BE2C (cell line): ENCODE results near the gene SCP2.
"Not testable (repeated sequence)": the region's sequence is repeated elsewhere in the genome, so short reads cannot be mapped to it uniquely, and the experiment has no call there.

Experiments
- DNase-seq: peaks from one replicate; pipeline ENCODE4 v3.0.0-alpha.2; 2020
- H3K27me3 ChIP-seq: fragments of 250-450 bp; sonication (Bioruptor Pico); 2 replicates; pipeline ENCODE4 v1.5.1; 2020; ENCODE audit warnings: mild to moderate bottlenecking
- H3K36me3 ChIP-seq: fragments of 250-450 bp; sonication (Bioruptor Pico); 2 replicates; pipeline ENCODE4 v1.5.1; 2020; ENCODE audit warnings: mild to moderate bottlenecking
- H3K4me1 ChIP-seq: fragments of 250-450 bp; sonication (Bioruptor Pico); 2 replicates; pipeline ENCODE4 v1.5.1; 2020
- H3K4me3 ChIP-seq: 2 replicates; pipeline ENCODE4 v1.5.1; 2011; ENCODE audit warnings: low read depth, low read length
- H3K9me3 ChIP-seq: fragments of 250-450 bp; sonication (Bioruptor Pico); 2 replicates; pipeline ENCODE4 v1.5.1; 2020
- CTCF ChIP-seq: IDR thresholded peaks from 2 replicates; pipeline ENCODE4 v1.5.1; 2012; ENCODE audit warnings: mild to moderate bottlenecking, low read depth, low read length

The SCP2 gene

GRCh38 chr1:53001128-53001527 is 74.1 kb downstream of the SCP2 start:
- no peak for DNase-seq
- Histone ChIP-seq H3K9me3 (no peaks in the 10 kb centered on the region), H3K4me3 (no peak overlapping the region), H3K27me3 (no peaks in the 10 kb centered on the region), H3K36me3 (no peaks in the 10 kb centered on the region), H3K4me1 (no peaks in the 10 kb centered on the region)
- TF ChIP-seq CTCF: no peak

- not testable (repeated sequence) for H3K27me3 ChIP-seq, H3K36me3 ChIP-seq, H3K9me3 ChIP-seq, H3K4me1 ChIP-seq, DNase-seq, H3K4me3 ChIP-seq
Measured at GRCh38 chr1:53006612-53007011, 79.5 kb downstream of the SCP2 start.

- H3K27me3 ChIP-seq, H3K36me3 ChIP-seq, H3K4me3 ChIP-seq, H3K9me3 ChIP-seq, DNase-seq, H3K4me1 ChIP-seq: not testable (repeated sequence)
Measured at GRCh38 chr1:53010247-53010646, 83.2 kb downstream of the SCP2 start.

- Histone ChIP-seq H3K27me3 (no peaks in the 10 kb centered on the region), H3K4me1 (no peaks in the 10 kb centered on the region)
- DNase-seq: no peak
Measured at GRCh38 chr1:53011175-53011574, 84.1 kb downstream of the SCP2 start.

GRCh38 chr1:53014791-53015507 is 87.9 kb downstream of the SCP2 start:
- TF ChIP-seq CTCF: no peak
- Histone ChIP-seq H3K27me3 (no peaks in the 10 kb centered on the region), H3K4me3 (peak overlapping the region; percentile 60), H3K36me3 (no peaks in the 10 kb centered on the region), H3K9me3 (no peaks in the 10 kb centered on the region), H3K4me1 (no peaks in the 10 kb centered on the region)
- peak; percentile 57 for DNase-seq

More at GRCh38 chr1:53011175-53011574, 84.1 kb downstream of the SCP2 start:
- H3K9me3 ChIP-seq: no peaks in the 10 kb centered on the region
- H3K36me3 ChIP-seq: no peaks in the 10 kb centered on the region
- no peak for TF ChIP-seq CTCF
- no peak overlapping the region for H3K4me3 ChIP-seq

- no peaks in the 10 kb centered on the region for H3K9me3 ChIP-seq
- no peaks in the 10 kb centered on the region for H3K27me3 ChIP-seq
- H3K4me3 ChIP-seq: peak overlapping the region; percentile 60
- H3K4me1 ChIP-seq: no peaks in the 10 kb centered on the region
- DNase-seq: no peak
- no peak for TF ChIP-seq CTCF
- H3K36me3 ChIP-seq: no peaks in the 10 kb centered on the region
Measured at GRCh38 chr1:53015508-53015860, 88.4 kb downstream of the SCP2 start.

GRCh38 chr1:53016705-53017104 is 89.6 kb downstream of the SCP2 start:
- Histone ChIP-seq H3K27me3 (no peaks in the 10 kb centered on the region), H3K36me3 (no peaks in the 10 kb centered on the region), H3K9me3 (no peaks in the 10 kb centered on the region), H3K4me3 (no peak overlapping the region), H3K4me1 (no peaks in the 10 kb centered on the region)
- no peak for DNase-seq
- no peak for TF ChIP-seq CTCF
